ENCODE results near the gene MYO15B. TPM values are rescaled to one million over a fixed set of nuclear protein-coding genes. Genes with fewer than 3 reads are reported as not detected.
A peak's percentile ranks its signal among the peaks of the same experiment; 100 is the strongest.

MYO15B gene
- total and polyA plus RNA-seq, 2 of the 13 experiments (the other 11 are each of a cell fraction or from before 2014, with no cell fraction given), result 2.8 to 8.1 TPM

DNA sequence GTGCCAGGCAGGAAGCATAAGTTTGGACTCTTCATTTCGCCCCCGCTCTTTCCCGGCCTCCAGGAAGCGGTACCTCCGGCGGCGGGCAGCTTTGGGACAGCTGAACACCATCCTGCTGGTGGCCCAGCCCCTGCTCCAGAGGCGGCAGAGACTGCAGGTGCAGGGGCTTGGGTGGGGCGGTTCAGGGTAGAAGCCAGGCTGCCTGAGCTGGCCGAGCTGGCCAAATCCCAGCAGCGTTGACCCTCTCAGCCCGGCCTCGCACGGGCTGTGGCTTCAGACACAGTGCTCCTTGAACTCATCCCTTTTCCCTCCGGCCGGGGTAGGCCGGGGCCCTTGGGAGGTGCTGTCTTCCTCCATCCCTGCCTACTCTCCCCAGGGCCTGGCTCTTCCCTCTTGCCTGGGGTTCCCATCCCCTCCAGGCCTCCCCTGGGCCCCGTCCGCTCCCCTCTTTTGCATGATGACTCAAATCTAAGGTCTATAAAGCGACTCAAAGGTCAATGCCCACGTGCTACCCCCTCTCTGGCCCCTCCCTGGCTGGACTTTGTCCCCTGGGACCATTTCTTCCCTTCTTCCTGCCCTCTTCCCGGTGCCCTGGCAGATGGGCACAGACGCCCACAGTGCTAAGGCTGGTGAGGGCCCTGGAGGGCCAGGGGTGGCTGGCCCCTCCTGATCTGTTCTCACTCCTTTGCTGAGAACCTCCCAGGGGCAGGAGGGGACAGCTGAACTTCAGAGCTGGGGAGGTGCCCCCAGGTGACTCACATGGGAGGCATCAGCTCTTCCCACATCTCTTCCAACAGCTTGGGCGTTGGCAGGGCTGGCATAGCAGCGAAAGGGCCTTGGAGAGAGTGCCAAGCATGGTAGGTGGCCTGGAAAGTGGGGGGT is 22.7 kb downstream of the MYO15B start (continued):
- TF ChIP-seq, protein P1, sequence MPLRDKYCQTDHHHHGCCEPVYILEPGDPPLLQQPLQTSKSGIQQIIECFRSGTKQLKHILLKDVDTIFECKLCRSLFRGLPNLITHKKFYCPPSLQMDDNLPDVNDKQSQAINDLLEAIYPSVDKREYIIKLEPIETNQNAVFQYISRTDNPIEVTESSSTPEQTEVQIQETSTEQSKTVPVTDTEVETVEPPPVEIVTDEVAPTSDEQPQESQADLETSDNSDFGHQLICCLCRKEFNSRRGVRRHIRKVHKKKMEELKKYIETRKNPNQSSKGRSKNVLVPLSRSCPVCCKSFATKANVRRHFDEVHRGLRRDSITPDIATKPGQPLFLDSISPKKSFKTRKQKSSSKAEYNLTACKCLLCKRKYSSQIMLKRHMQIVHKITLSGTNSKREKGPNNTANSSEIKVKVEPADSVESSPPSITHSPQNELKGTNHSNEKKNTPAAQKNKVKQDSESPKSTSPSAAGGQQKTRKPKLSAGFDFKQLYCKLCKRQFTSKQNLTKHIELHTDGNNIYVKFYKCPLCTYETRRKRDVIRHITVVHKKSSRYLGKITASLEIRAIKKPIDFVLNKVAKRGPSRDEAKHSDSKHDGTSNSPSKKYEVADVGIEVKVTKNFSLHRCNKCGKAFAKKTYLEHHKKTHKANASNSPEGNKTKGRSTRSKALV (CRISPR knock-in tag; IDR thresholded peaks at IDR 0.05), result no peak
- TF ChIP-seq MAFK (conservative IDR thresholded peaks at IDR 0.05 in 1 of 2, IDR thresholded peaks at IDR 0.05 in 1 of 2; ENCODE audit: low read length in 2 of 2) (no peak), ZNF17 (CRISPR knock-in tag; IDR thresholded peaks at IDR 0.05) (no peak), KMT2A (CRISPR knock-in tag; IDR thresholded peaks at IDR 0.05) (no peak), SIN3B (IDR thresholded peaks at IDR 0.05; ENCODE audit: low read length) (no peak), EEA1 (CRISPR knock-in tag; IDR thresholded peaks at IDR 0.05; ENCODE audit: borderline replicate concordance) (no peak), ZNF557 (CRISPR knock-in tag; IDR thresholded peaks at IDR 0.05) (0 out of 2 replicates have a peak, but pooled peaks have one; percentile 30), NFATC3 (CRISPR knock-in tag; IDR thresholded peaks at IDR 0.05) (no peak), ZNF296 (CRISPR knock-in tag; conservative IDR thresholded peaks at IDR 0.05) (no peak), RARG (CRISPR knock-in tag; IDR thresholded peaks at IDR 0.05; ENCODE audit: low read depth) (no peak), ZNF850 (CRISPR knock-in tag; conservative IDR thresholded peaks at IDR 0.05) (no peak), TBL1XR1 (IDR thresholded peaks at IDR 0.05; ENCODE audit: borderline replicate concordance, low read length, partially characterized antibody) (no peak), SALL2 (CRISPR knock-in tag; IDR thresholded peaks at IDR 0.05) (no peak), MLLT10 (CRISPR knock-in tag; IDR thresholded peaks at IDR 0.05) (no peak), THAP11 (CRISPR knock-in tag; IDR thresholded peaks at IDR 0.05) (0 out of 2 replicates have a peak, but pooled peaks have one; percentile 28), TEAD3 (CRISPR knock-in tag; optimal IDR thresholded peaks at IDR 0.05; ENCODE audit: borderline replicate concordance) (peak; percentile 19), ZFP90 (CRISPR knock-in tag; IDR thresholded peaks at IDR 0.05; ENCODE audit: borderline replicate concordance) (no peak), NFE2L1 (CRISPR knock-in tag; IDR thresholded peaks at IDR 0.05; ENCODE audit: borderline replicate concordance) (no peak)
- TF ChIP-seq, protein P2, sequence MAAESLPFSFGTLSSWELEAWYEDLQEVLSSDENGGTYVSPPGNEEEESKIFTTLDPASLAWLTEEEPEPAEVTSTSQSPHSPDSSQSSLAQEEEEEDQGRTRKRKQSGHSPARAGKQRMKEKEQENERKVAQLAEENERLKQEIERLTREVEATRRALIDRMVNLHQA (CRISPR knock-in tag; IDR thresholded peaks at IDR 0.05), result no peak
- TF ChIP-seq, protein P3, sequence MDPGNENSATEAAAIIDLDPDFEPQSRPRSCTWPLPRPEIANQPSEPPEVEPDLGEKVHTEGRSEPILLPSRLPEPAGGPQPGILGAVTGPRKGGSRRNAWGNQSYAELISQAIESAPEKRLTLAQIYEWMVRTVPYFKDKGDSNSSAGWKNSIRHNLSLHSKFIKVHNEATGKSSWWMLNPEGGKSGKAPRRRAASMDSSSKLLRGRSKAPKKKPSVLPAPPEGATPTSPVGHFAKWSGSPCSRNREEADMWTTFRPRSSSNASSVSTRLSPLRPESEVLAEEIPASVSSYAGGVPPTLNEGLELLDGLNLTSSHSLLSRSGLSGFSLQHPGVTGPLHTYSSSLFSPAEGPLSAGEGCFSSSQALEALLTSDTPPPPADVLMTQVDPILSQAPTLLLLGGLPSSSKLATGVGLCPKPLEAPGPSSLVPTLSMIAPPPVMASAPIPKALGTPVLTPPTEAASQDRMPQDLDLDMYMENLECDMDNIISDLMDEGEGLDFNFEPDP (CRISPR knock-in tag; conservative IDR thresholded peaks at IDR 0.05), result no peak
- TF ChIP-seq, protein P4, sequence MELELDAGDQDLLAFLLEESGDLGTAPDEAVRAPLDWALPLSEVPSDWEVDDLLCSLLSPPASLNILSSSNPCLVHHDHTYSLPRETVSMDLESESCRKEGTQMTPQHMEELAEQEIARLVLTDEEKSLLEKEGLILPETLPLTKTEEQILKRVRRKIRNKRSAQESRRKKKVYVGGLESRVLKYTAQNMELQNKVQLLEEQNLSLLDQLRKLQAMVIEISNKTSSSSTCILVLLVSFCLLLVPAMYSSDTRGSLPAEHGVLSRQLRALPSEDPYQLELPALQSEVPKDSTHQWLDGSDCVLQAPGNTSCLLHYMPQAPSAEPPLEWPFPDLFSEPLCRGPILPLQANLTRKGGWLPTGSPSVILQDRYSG (CRISPR knock-in tag; IDR thresholded peaks at IDR 0.05), result no peak
- TF ChIP-seq, protein P5, sequence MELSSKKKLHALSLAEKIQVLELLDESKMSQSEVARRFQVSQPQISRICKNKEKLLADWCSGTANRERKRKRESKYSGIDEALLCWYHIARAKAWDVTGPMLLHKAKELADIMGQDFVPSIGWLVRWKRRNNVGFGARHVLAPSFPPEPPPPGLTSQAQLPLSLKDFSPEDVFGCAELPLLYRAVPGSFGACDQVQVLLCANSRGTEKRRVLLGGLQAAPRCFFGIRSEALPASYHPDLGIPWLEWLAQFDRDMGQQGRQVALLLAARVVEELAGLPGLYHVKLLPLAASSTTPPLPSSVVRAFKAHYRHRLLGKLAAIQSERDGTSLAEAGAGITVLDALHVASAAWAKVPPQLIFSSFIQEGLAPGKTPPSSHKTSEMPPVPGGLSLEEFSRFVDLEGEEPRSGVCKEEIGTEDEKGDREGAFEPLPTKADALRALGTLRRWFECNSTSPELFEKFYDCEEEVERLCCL (CRISPR knock-in tag; IDR thresholded peaks at IDR 0.05; ENCODE audit: borderline replicate concordance), result no peak

Measured in HepG2 (cell line).